ENCODE measurements around the gene SLC39A11.

- TF ChIP-seq CTCF (IDR thresholded peaks at IDR 0.05; ENCODE audit: low read depth, low read length) (no peak), EZH2phosphoT487 (IDR thresholded peaks at IDR 0.05; ENCODE audit: low read depth) (no peak)
Measured at GRCh38 chr17:72648702-72649101, 443.8 kb downstream of the SLC39A11 start.

All from OCI-LY3 (cell line).